K562 (cell line): ENCODE data around the gene PRAME. TPM values are rescaled to one million over a fixed set of nuclear protein-coding genes. Genes with fewer than 3 reads are reported as not detected.

ENCODE experiments used
- ARID2 ChIP-seq: fragments of 450-650 bp; IDR thresholded peaks from 2 replicates; pipeline ENCODE4 v1.6.1; 2017; ENCODE audit warnings: antibody characterized with exemption, mild to moderate bottlenecking
- CHCHD3 ChIP-seq: fragments of 250-450 bp; sonication (Bioruptor Pico); IDR thresholded peaks from 2 replicates; pipeline ENCODE4 v2.1.2; 2022; ENCODE audit warnings: mild to moderate bottlenecking
- EWSR1 ChIP-seq: fragments of 450-650 bp; IDR thresholded peaks from 2 replicates; pipeline ENCODE4 v1.6.1; 2018; ENCODE audit warnings: borderline replicate concordance, mild to moderate bottlenecking, low read depth, moderate library complexity; ENCODE audit not compliant: partially characterized antibody
- GATA2 ChIP-seq: sonication (generic); formaldehyde crosslinking; IDR thresholded peaks from 2 replicates; pipeline ENCODE4 v1.4.0; 2020; ENCODE audit warnings: mild to moderate bottlenecking, missing genetic modification reagents
- GTF2F1 ChIP-seq: IDR thresholded peaks from 2 replicates; pipeline ENCODE4 v1.6.1; 2011; ENCODE audit warnings: low read depth, low read length, improper control_type of control experiment
- HNRNPK ChIP-seq: fragments of 200-400 bp; formaldehyde crosslinking; IDR thresholded peaks from one replicate; pipeline ENCODE4 v1.6.1; 2018; ENCODE audit warnings: mild to moderate bottlenecking, low read depth, low read length; ENCODE audit not compliant: poor library complexity, severe bottlenecking
- ID3 ChIP-seq, 2 experiments: fragments of 250-450 bp in 1 of 2; fragments of 450-650 bp in 1 of 2; sonication (Bioruptor Pico) in 1 of 2; IDR thresholded peaks; 2 replicates each; pipeline versions ENCODE4 v1.6.1 to v1.8.0; 2016 to 2021; ENCODE audit warnings: mild to moderate bottlenecking in 2 of 2, moderate library complexity in 2 of 2, missing compliant biosample characterization in 1 of 2, missing genetic modification characterization in 1 of 2
- KDM1A ChIP-seq, 2 experiments: fragments of 450-650 bp; IDR thresholded peaks; 2 replicates each; pipeline ENCODE4 v1.6.1; 2016; ENCODE audit warnings: mild to moderate bottlenecking in 2 of 2
- NCOA6 ChIP-seq: fragments of 450-650 bp; IDR thresholded peaks from 2 replicates; pipeline ENCODE4 v1.6.1; 2017; ENCODE audit warnings: mild to moderate bottlenecking
- NFRKB ChIP-seq: fragments of 450-650 bp; IDR thresholded peaks from 2 replicates; pipeline ENCODE4 v1.6.1; 2016; ENCODE audit warnings: low read depth
- PCBP2 ChIP-seq: fragments of 200-400 bp; formaldehyde crosslinking; IDR thresholded peaks from 2 replicates; pipeline ENCODE4 v1.6.1; 2018; ENCODE audit warnings: low read length, low read depth, mild to moderate bottlenecking, moderate library complexity; ENCODE audit not compliant: poor library complexity, severe bottlenecking
- RBM34 ChIP-seq: fragments of 200-400 bp; formaldehyde crosslinking; IDR thresholded peaks from 2 replicates; pipeline ENCODE4 v1.6.1; 2018; ENCODE audit warnings: low read length, borderline replicate concordance; ENCODE audit not compliant: insufficient read depth
- SAFB ChIP-seq: fragments of 200-400 bp; formaldehyde crosslinking; IDR thresholded peaks from 2 replicates; pipeline ENCODE4 v1.6.1; 2017; ENCODE audit warnings: low read depth, low read length, borderline replicate concordance
- SIX5 ChIP-seq, 2 experiments: IDR thresholded peaks; 2 replicates each; pipeline ENCODE4 v1.6.1; 2011; ENCODE audit warnings: low read length in 2 of 2, borderline replicate concordance in 1 of 2, low read depth in 1 of 2, mild to moderate bottlenecking in 1 of 2, moderate library complexity in 1 of 2; ENCODE audit not compliant: insufficient read depth in 1 of 2
- SMAD3 ChIP-seq: fragments of 450-650 bp; formaldehyde crosslinking; conservative IDR thresholded peaks from 2 replicates; pipeline ENCODE4 v1.4.0; 2020; ENCODE audit warnings: mild to moderate bottlenecking
- TBL1XR1 ChIP-seq, 2 experiments: IDR thresholded peaks; 2 replicates each; pipeline ENCODE4 v1.6.1; 2012; ENCODE audit warnings: improper control_type of control experiment in 2 of 2, low read length in 2 of 2, mild to moderate bottlenecking in 1 of 2
- THRAP3 ChIP-seq: fragments of 450-650 bp; IDR thresholded peaks from 2 replicates; pipeline ENCODE4 v1.6.1; 2016; ENCODE audit warnings: mild to moderate bottlenecking, inconsistent platforms, borderline replicate concordance
- polyA plus RNA-seq, 8 experiments: library from polyadenylated mRNA; depleted of rRNA in 4 of 8; stranded (reverse) in 5 of 8; unstranded in 3 of 8; fragments of >200 nt; fragmentation: Nextera tagmentation in 2 of 8; fragmentation: Illumina TruSeq in 1 of 8; extraction: Ambion mirVana in 2 of 8; extraction: Trizol in 1 of 8; gene quantifications; 2 replicates each; pipeline versions ENCODE4 v1.2.1 to v1.2.3, GENCODE V29; 2011 to 2014; ENCODE audit warnings: inconsistent platforms in 1 of 8, missing spikeins in 1 of 8
- total RNA-seq, 7 experiments: library from RNA; depleted of rRNA in 6 of 7; stranded (reverse); fragments of >200 nt in 6 of 7; fragmentation: Illumina TruSeq in 2 of 7; extraction: Trizol in 2 of 7; gene quantifications; 2 replicates each; pipeline versions ENCODE4 v1.2.1 to v1.2.3, GENCODE V29; 2011 to 2021; ENCODE audit warnings: low replicate concordance in 1 of 7

Gene PRAME
- total and polyA plus RNA-seq, 9 of the 15 experiments (the other 6 are each of a cell fraction or from before 2014, with no cell fraction given) = 662 to 2,141 (median 1,142) TPM

DNA sequence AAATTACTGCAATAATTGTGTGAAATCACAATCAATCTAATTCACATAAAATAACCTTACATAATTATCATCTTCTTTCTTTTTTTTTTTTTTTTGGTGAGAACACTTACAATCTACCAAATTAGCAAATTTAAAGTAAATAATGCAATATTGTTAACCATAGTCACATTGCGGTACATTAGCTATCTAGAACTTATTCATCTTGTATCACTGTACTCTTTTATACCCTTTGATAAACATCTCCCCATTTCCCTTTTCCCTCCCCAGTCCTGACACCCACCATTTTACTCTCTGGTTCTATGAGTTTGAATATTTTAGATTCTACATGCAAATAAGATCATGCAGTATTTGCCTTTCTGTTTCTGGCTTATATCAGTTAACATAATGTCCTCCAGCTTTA is 24.0 kb upstream of the PRAME start (continued):
- TF ChIP-seq ARID2 (no peak), ID3 (CRISPR knock-in tag; IDR thresholded peaks at IDR 0.05) (no peak), ID3 (tag; IDR thresholded peaks at IDR 0.05) (no peak), EWSR1 (no peak), CHCHD3 (CRISPR knock-in tag) (no peak), SMAD3 (no peak), NCOA6 (0 out of 2 replicates have a peak, but pooled peaks have one; percentile 34), KDM1A (IDR thresholded peaks at IDR 0.05) (peak in 1 of 2 experiments; percentile 19; a peak in 1 of 4 replicates), PCBP2 (peak; percentile 4), RBM34 (no peak), HNRNPK (peak; percentile 75), THRAP3 (no peak), SAFB (0 out of 2 replicates have a peak, but pooled peaks have one; percentile 22), SIX5 (IDR thresholded peaks at IDR 0.05; ENCODE audit: borderline replicate concordance in 1 of 2, insufficient read depth in 1 of 2, low read depth in 1 of 2, low read length in 2 of 2) (no peak), GATA2 (no peak), GTF2F1 (no peak), TBL1XR1 (IDR thresholded peaks at IDR 0.05; ENCODE audit: low read length in 2 of 2) (no peak), NFRKB (no peak)
